ENCODE results near the gene MEPE.

- TF ChIP-seq SP1 (IDR thresholded peaks at IDR 0.05) (no peak), TARDBP (IDR thresholded peaks at IDR 0.05) (no peak), BHLHE40 (IDR thresholded peaks at IDR 0.05; ENCODE audit: borderline replicate concordance) (no peak), FOXK2 (IDR thresholded peaks at IDR 0.05) (no peak), HDGF (IDR thresholded peaks at IDR 0.05; ENCODE audit: borderline replicate concordance) (no peak)
These were observed 31.6 kb downstream of the MEPE start for GRCh38 chr4:87864321-87864720.
